Measurements from ENCODE around the gene ZNF160. TPM values are rescaled to one million over a fixed set of nuclear protein-coding genes. Genes with fewer than 3 reads are reported as not detected.

The ZNF160 gene
- total and polyA plus RNA-seq, 2 of the 8 experiments (the other 6 are each of a cell fraction or from before 2014, with no cell fraction given), result 15.8 to 31.2 TPM

DNA sequence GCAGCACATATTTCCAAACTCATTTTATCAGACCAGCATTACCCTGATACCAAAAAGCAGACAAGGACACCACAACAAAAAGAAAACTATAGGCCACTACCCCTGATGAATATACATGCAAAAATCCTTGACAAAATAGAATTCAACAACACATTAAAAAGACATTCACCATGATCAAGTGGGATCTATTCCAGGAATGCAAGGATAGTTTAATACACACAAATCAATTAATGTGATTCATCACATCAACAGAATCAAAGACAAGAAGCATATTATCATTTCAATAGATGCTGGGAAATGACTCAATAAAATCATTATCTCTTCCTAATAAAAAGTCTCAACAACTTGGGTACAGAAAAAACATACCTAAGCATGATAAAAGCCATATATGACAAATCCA lies 44.4 kb upstream of the ZNF160 start:
- CTCF ChIA-PET (ENCODE audit: partially characterized antibody), result interaction anchor here (1.4 kb wide), 1 partner anchor 16 kb away, joined by 3 read pairs; no protein-coding TSS in a partner anchor
- DNase-seq (ENCODE audit: low read depth in 1 of 2, low spot score in 2 of 2), result no peak
- no peak overlapping the region for H2AK5ac ChIP-seq (ENCODE audit: low read depth, low read length)
- no peaks in the 10 kb centered on the region for H3K23me2 ChIP-seq (ENCODE audit: low read depth, low read length)
- FAIRE-seq, result no peak
- H3K27ac ChIP-seq (ENCODE audit: low read depth, low read length), result no peak overlapping the region
- H3K4me3 ChIP-seq (ENCODE audit: extremely low read depth in 1 of 4, insufficient read depth in 2 of 4, low read depth in 3 of 4, low read length in 4 of 4), result no peak overlapping the region
- no peak overlapping the region for H3K18ac ChIP-seq (ENCODE audit: extremely low read depth, low read length)
- no peaks in the 10 kb centered on the region for H3K4me1 ChIP-seq (replicated peaks in 1 of 4; ENCODE audit: control insufficient read depth in 3 of 4, insufficient read depth in 4 of 4, low read length in 3 of 4)
- H3K79me1 ChIP-seq (ENCODE audit: low read depth, low read length), result no peaks in the 10 kb centered on the region
- H2AFZ ChIP-seq (ENCODE audit: low read length), result no peak overlapping the region
- peaks cover 0 to 61% (median 26%) of the 10 kb centered on the region in 4 experiments; a peak in 6 of 8 replicates for H3K36me3 ChIP-seq (ENCODE audit: control insufficient read depth in 2 of 4, insufficient read depth in 4 of 4, low read length in 3 of 4)
- peaks cover 15 to 16% of the 10 kb centered on the region in 2 experiments for H3K9me3 ChIP-seq (ENCODE audit: insufficient read depth in 2 of 2, low read depth in 1 of 2, low read length in 1 of 2)
- H4K91ac ChIP-seq (replicated peaks; ENCODE audit: insufficient read length, low read length), result no peak overlapping the region
- no peak overlapping the region for H3K14ac ChIP-seq (ENCODE audit: insufficient read length)
- H2BK15ac ChIP-seq (ENCODE audit: low read length), result no peak overlapping the region
- POLR2A ChIA-PET (ENCODE audit: partially characterized antibody), result interaction anchor here (1.6 kb wide), 1 partner anchor 10 kb away, joined by 6 read pairs; no protein-coding TSS in a partner anchor
- H3K23ac ChIP-seq (ENCODE audit: insufficient read length), result no peak overlapping the region
- H3K79me2 ChIP-seq (ENCODE audit: control insufficient read depth in 1 of 2, insufficient read depth in 2 of 2, low read length in 2 of 2), result no peaks in the 10 kb centered on the region
- H3K4ac ChIP-seq (replicated peaks; ENCODE audit: insufficient read length, low read depth, low read length), result no peak overlapping the region
- H2BK12ac ChIP-seq (ENCODE audit: low read depth, low read length), result no peak overlapping the region
- no peak overlapping the region for H2BK20ac ChIP-seq (ENCODE audit: low read length)
- H4K5ac ChIP-seq (ENCODE audit: insufficient read length, low read depth, low read length), result no peak overlapping the region
- no peak overlapping the region for H2BK120ac ChIP-seq (replicated peaks; ENCODE audit: low read depth, low read length)
- no peak overlapping the region for H4K8ac ChIP-seq (ENCODE audit: extremely low read depth, insufficient read depth, low read length)
- no peak for TF ChIP-seq HDAC6 (IDR thresholded peaks at IDR 0.05; ENCODE audit: low read depth, low read length)
- no peak for TF ChIP-seq MAFK (IDR thresholded peaks at IDR 0.05; ENCODE audit: low read depth, low read length)
- no peak for TF ChIP-seq SAP30 (IDR thresholded peaks at IDR 0.05; ENCODE audit: insufficient read depth, insufficient replicate concordance, low read length)
- TF ChIP-seq RAD21 (IDR thresholded peaks at IDR 0.05 in 1 of 2, conservative IDR thresholded peaks at IDR 0.05 in 1 of 2; ENCODE audit: low read depth in 2 of 2, low read length in 2 of 2), result no peak
- TF ChIP-seq TEAD4 (IDR thresholded peaks at IDR 0.05; ENCODE audit: low read depth, low read length), result no peak
- no peak for TF ChIP-seq BACH1 (IDR thresholded peaks at IDR 0.05; ENCODE audit: low read length)
- no peak for TF ChIP-seq CTBP2 (IDR thresholded peaks at IDR 0.05; ENCODE audit: borderline replicate concordance, insufficient read depth, insufficient read length, low read length)
- no peak for TF ChIP-seq SUZ12 (IDR thresholded peaks at IDR 0.05; ENCODE audit: low read length)
- TF ChIP-seq FOSL1 (IDR thresholded peaks at IDR 0.05; ENCODE audit: insufficient read depth, low read depth, low read length), result no peak
- TF ChIP-seq CHD2 (IDR thresholded peaks at IDR 0.05; ENCODE audit: low read length), result no peak
- no peak for TF ChIP-seq KDM1A (IDR thresholded peaks at IDR 0.05; ENCODE audit: borderline replicate concordance, low read length)
- TF ChIP-seq JUND (IDR thresholded peaks at IDR 0.05; ENCODE audit: low read length), result no peak
- no peak for TF ChIP-seq CREB1 (IDR thresholded peaks at IDR 0.05)
- no peak for TF ChIP-seq SIN3A (conservative IDR thresholded peaks at IDR 0.05 in 1 of 2, IDR thresholded peaks at IDR 0.05 in 1 of 2; ENCODE audit: low read depth in 1 of 2, low read length in 2 of 2)
- no peak for TF ChIP-seq BCL11A (IDR thresholded peaks at IDR 0.05; ENCODE audit: low read depth in 2 of 2, low read length in 2 of 2)
- no peak overlapping the region for H3K4me2 ChIP-seq (ENCODE audit: insufficient read depth in 1 of 2, low read depth in 2 of 2, low read length in 2 of 2)
- no peaks in the 10 kb centered on the region for H3K27me3 ChIP-seq (replicated peaks in 1 of 4; ENCODE audit: control insufficient read depth in 3 of 4, extremely low read depth in 1 of 4, insufficient read depth in 3 of 4, low read length in 3 of 4)
- H3K9ac ChIP-seq (replicated peaks in 1 of 4; ENCODE audit: extremely low read depth in 1 of 4, low read depth in 3 of 4, low read length in 3 of 4), result no peak overlapping the region
- H2BK5ac ChIP-seq (ENCODE audit: low read depth, low read length), result no peak overlapping the region
- no peak overlapping the region for H3K56ac ChIP-seq (replicated peaks; ENCODE audit: insufficient read length, low read depth, low read length)
- no peaks in the 10 kb centered on the region for H4K20me1 ChIP-seq (replicated peaks in 1 of 2; ENCODE audit: control insufficient read depth in 1 of 2, insufficient read depth in 2 of 2, low read length in 2 of 2)

All from H1 (cell line).